DMS53 (cell line): ENCODE data around the gene INSC.

Experiments used
- DNase-seq: peaks from one replicate; lab custom pipeline; 2025; lab: John Stamatoyannopoulos, UW

Gene INSC

DNA sequence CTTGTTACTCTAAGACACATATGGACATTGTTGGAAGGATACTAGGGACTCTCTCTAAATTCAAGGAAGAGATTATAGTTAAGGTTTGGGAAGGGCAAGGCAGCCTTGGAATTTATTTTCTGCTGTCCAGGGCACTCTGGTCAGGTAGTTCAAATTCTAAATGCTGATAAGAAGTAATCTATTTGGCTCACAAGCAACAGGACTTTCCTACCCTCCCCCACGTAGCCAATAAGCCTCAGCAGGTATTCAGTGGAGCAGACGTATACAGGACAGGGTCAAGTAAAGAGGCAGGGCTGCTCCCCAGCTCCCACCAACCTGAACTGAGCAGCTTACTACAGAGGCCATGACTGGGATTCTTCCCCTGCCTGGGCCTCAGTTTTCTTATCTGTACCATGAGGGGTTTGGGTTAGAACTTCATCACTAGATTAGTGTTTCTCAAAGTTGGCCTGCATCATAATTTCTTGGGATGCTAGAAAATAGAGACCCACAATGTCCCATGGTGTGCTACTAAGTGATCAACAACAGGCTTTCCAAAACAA lies 6.1 kb upstream of the INSC start:
- no peak for DNase-seq

GRCh38 chr11:15109602-15110001 lies 5.1 kb upstream of the INSC start:
- no peak for DNase-seq

DNA sequence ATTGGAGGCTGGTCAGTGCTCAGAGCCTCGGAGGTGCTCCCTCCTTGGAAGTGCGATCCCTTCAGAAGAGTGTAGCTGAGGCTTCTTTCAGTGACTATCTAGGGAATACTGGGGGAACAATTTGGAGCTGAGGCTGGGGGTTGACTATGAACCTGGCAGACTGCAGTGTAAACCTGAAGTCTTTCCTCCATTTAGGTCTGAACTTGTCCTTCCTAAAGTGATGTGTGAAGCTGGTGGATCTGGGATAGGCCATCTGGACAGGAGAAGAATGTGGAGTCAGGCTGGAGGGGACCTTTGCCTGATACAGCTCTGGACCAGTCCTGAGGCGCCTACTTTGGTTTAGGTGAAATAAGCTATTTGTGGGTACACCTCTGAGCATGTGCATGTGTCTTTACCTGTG lies 3.5 kb upstream of the INSC start:
- no peak for DNase-seq

- DNase-seq = no peak
These were observed 2.6 kb upstream of the INSC start for GRCh38 chr11:15112131-15112541.

DNA sequence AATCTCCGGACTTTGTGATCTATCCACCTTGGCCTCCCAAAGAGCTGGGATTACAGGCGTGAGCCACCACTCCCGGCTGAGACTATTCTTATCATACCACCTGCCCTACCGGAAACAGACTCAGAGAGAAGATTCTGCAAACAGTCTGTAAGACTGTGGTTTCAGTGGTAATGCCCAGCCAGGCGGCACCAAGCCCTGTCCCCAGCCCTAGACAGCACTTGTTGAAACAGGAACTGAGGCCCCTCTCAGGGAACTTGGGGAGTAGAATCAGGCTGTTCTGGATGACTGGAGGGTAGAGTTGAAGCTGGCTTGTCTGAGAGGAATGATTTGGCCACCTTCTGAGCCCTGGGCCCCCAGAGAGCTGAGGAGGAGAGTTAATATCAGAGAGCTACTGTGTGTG lies 1.3 kb upstream of the INSC start:
- DNase-seq = no peak

DNA sequence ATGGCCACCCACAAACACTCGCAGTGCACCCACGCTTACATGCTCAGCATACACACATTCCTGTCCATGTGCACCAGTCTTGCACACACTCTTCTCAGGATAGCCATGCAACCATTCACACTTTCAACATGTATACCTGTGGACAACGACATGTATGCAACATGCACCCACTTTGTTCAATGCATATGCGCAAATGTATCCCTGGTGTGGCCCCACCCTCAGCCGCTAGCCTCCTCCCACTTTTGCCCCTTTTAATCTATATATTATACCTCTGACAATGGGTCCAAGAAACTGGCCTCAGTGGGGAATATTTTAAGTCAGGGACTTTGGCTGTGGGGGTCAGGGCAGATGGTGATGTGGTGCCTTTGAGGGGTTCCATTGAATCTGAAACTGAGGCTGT lies 963 bp downstream of the INSC start:
- no peak for DNase-seq

DNA sequence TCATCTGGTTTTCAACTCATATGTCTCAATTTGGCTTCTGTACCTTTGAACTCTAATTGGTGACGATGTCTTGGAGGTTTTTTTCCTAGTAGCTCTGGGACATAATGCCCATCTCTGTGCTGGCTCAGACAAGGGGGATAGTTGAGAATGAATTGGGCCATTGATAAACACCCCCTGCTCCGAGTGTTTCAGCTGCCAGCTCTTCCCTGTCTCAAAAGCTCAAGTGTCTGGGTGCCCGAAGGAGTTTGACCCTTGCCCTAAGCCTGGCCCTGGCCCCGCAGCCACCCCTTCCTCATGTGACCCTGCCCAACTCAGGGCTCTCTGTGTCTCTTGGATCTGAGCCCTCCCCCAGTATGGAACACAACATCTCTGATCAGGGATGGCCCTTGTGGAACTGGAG lies 3.0 kb downstream of the INSC start:
- no peak for DNase-seq

DNA sequence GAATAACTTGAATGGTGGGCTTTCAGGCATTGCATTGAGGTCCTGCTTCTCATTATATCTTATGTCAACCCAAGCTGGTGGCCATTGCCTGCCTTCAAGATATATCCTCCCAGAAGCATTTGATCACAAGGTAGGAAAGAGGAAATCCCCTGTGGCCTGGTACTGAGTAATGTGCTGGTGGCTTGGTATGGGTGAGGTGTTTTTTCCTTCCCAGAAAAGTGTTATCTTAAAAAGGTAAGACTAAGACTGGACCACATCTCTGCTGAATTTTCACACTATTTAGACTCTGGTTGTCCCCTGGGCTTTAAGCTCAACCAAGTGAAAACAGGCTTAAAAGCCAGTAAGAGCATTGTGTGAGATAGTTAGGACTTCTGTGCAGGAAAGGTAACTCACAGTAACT lies 3.7 kb downstream of the INSC start:
- DNase-seq = no peak

DNA sequence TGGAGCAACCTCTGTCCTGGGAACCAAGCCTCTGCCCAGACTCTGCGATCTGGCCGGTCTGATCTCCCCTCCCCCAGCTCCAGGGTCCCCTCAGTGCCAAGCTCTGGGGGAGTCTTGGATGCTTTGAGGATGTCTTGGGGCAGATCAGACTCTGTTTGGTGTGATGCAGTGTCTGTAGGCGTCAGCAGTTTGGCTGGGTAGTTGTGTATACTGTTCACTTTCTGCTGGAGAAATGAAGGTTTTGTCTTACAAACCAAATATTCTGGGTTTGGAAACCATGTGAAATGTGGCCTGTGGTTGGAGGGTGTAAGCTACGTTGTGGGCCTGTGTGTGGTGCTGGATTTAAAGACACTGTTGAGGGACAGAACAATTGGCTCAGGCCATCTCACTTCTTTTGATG lies 4.6 kb downstream of the INSC start:
- DNase-seq = no peak

- no peak for DNase-seq
These were observed 5.1 kb downstream of the INSC start for GRCh38 chr11:15119826-15120225.

DNA sequence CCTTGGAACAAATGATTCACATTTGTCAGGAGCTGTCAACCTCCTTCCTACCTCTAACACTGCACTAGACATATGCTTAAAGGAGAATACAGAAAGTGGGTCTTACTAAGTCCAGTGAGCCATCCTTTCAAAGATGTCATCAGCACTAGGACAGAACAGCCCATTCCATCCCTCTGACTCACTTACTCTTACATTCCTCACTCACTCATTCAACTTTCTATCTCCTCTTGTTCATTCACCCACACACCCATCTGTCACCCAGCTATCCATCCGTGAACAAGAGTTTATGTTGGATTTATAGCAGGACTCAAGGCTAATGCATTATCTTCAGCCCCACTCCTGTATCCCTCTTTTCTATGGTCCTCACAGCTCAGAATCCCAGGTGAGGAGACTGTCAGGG lies 9.1 kb downstream of the INSC start:
- no peak for DNase-seq

GRCh38 chr11:15124528-15124927 lies 9.8 kb downstream of the INSC start:
- DNase-seq = no peak

GRCh38 chr11:15127341-15127740 lies 12.6 kb downstream of the INSC start:
- no peak for DNase-seq

GRCh38 chr11:15128621-15129020 lies 13.9 kb downstream of the INSC start:
- no peak for DNase-seq

- no peak for DNase-seq
These were observed 21.4 kb downstream of the INSC start for GRCh38 chr11:15136166-15136565.

DNA sequence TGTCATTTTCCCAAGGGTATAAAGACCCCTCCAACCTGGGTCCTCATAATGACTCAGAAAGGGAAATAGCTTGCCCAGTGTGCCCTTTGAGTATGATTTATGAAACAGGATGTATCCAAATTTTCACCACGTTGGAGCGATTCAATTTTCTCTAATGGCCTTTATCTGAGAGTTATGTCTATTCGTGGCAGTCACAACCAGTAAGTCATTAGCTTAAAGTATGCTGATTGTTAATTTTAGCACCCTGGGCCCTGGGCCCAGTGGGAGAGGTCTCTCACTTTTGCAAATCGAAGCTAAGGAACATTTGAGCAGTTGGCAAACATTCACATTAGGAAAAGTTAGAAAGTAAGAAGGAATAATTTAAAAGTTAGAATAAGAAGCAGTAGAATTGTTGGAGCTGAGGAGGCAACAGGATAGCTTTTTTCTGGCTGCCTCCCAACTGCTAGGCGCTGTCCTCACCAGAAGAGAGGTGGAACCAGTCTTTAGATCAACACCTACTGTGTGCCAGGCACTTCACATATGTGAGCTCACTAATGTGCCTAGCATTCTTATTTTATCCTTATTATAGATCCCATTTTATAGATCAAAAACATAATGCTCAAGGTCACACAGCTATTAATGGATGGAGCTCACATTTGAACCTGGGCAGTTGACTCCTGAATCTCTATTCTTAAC lies 24.5 kb downstream of the INSC start:
- no peak for DNase-seq

DNA sequence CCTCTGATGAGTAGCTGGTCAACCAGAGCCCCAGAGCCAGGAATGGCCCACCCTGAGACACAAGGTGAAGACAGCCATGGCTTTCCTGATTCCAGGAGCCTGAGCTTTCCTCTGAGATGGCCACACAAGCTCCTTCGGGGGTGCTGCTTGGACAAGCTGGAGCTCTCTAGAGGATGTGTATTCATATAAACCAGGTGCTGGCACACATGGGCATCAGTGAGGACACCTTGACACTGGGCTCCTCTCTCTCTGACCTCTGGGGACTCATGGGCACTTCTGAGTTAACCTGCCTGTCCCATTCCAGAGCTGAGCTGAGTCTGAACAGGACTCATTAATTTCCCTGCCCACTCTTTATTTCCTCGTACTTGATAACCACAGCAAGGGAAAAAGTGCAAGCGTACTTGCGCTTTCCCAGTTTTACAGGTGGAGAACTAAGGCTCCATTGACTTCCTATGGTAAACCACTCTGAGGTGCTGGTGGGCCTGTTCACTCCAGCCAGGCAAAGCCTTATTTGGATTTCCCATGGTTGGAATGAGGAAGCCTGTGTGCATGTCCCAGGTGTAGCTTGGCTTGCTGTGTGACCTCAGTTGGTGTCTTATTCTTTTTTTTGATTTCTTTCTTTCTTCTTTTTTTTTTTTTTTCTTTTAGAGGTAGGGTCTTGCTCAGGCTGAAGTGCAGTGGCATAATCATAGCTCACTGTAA lies 25.4 kb downstream of the INSC start:
- DNase-seq = no peak

GRCh38 chr11:15141381-15141780 lies 26.7 kb downstream of the INSC start:
- DNase-seq = no peak

DNA sequence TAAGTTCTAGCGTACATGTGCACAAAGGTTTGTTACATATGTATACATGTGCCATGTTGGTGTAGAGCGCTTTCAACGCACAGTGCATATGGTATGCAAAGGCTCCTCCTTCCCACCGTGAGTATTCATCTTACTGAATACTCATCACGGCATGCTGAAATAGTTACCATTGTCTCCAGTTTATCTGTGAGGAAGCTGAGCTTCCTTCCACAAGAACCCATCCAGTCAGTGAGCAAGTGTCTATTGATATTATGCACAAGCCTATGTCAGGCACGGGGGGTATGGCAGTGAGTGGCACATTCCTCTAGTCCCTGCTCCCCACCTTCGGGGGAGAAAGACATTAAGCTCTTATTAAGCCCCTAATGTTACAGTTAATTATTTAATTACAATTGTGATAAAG lies 28.1 kb downstream of the INSC start:
- no peak for DNase-seq

- DNase-seq = peak; percentile 12
These were observed 29.1 kb downstream of the INSC start for GRCh38 chr11:15143855-15144254.

- no peak for DNase-seq
These were observed 29.6 kb downstream of the INSC start for GRCh38 chr11:15144347-15144746.

- DNase-seq = no peak
These were observed 30.4 kb downstream of the INSC start for GRCh38 chr11:15145151-15145550.

GRCh38 chr11:15145615-15146014 lies 30.9 kb downstream of the INSC start:
- peak; percentile 62 for DNase-seq
